ENCODE data around the gene KCNG2. TPM values are rescaled to one million over a fixed set of nuclear protein-coding genes. Genes with fewer than 3 reads are reported as not detected.

The KCNG2 gene
- total RNA-seq, 3 donors from 2014 or later (not counting 1 experiment from before 2014, with no cell fraction given), result not detected

GRCh38 chr18:79947881-79948610 lies 150.3 kb downstream of the KCNG2 start:
- no peak overlapping the region for H3K4me3 Mint-ChIP-seq
- no peaks in the 10 kb centered on the region for H3K36me3 Mint-ChIP-seq
- Histone ChIP-seq H3K9me3 (ENCODE audit: control insufficient read depth, insufficient read depth, low read length) (no peaks in the 10 kb centered on the region), H3K27ac (ENCODE audit: low read length) (no peak overlapping the region), H3K36me3 (ENCODE audit: control insufficient read depth, insufficient read depth, low read length) (peaks cover 3% of the 10 kb centered on the region), H3K27me3 (ENCODE audit: control insufficient read depth, insufficient read depth, low read length) (no peaks in the 10 kb centered on the region), H3K4me3 (ENCODE audit: low read length) (no peak overlapping the region), H3K4me1 (ENCODE audit: control insufficient read depth, insufficient read depth, low read length) (peaks cover 41% of the 10 kb centered on the region)
- intact Hi-C loops (cut with micrococcal nuclease), result no loop called here
- no peak for ATAC-seq
- DNase-seq, result no peak
- H3K27ac Mint-ChIP-seq, result no peak overlapping the region
- 96% methylated on average over 14 of the region's 15 CpGs for WGBS (ENCODE audit: insufficient coverage)
- no peaks in the 10 kb centered on the region for H3K9me3 Mint-ChIP-seq
- no peaks in the 10 kb centered on the region for H3K27me3 Mint-ChIP-seq (ENCODE audit: low read depth in 2 of 2)
- peaks cover 32 to 45% of the 10 kb centered on the region in 2 donors for H3K4me1 Mint-ChIP-seq
- no peak for TF ChIP-seq CTCF (IDR thresholded peaks at IDR 0.05)

GRCh38 chr18:79948719-79949411 lies 151.1 kb downstream of the KCNG2 start:
- peaks cover 40% of the 10 kb centered on the region for H3K4me1 ChIP-seq (ENCODE audit: control insufficient read depth, insufficient read depth, low read length)
- no peaks in the 10 kb centered on the region for H3K27me3 ChIP-seq (ENCODE audit: control insufficient read depth, insufficient read depth, low read length)
- intact Hi-C loops (cut with micrococcal nuclease), result no loop called here
- ATAC-seq, result no peak
- peak overlapping the region; percentile 90 for H3K4me3 Mint-ChIP-seq
- DNase-seq, result no peak
- 92% methylated on average over 23 of the region's 23 CpGs for WGBS (ENCODE audit: insufficient coverage)
- no peak overlapping the region for H3K27ac Mint-ChIP-seq
- no peaks in the 10 kb centered on the region for H3K9me3 Mint-ChIP-seq
- TF ChIP-seq CTCF (IDR thresholded peaks at IDR 0.05), result no peak
- H3K4me3 ChIP-seq (ENCODE audit: low read length), result no peak overlapping the region
- H3K27ac ChIP-seq (ENCODE audit: low read length), result no peak overlapping the region
- H3K9me3 ChIP-seq (ENCODE audit: control insufficient read depth, insufficient read depth, low read length), result no peaks in the 10 kb centered on the region
- H3K4me1 Mint-ChIP-seq, result peaks cover 32 to 45% of the 10 kb centered on the region in 2 donors
- H3K27me3 Mint-ChIP-seq (ENCODE audit: low read depth in 2 of 2), result no peaks in the 10 kb centered on the region
- no peaks in the 10 kb centered on the region for H3K36me3 Mint-ChIP-seq
- peaks cover 2% of the 10 kb centered on the region for H3K36me3 ChIP-seq (ENCODE audit: control insufficient read depth, insufficient read depth, low read length)

Other genes with a start within 250 kb of the KCNG2 start
- gene CTDP1, start 118.1 kb upstream of the KCNG2 start, total RNA-seq, result 10 to 100 TPM; 66.9 to 89.4 (median 77.1) TPM
- gene SLC66A2, start 153.7 kb downstream of the KCNG2 start, total RNA-seq, result 10 to 100 TPM; 51.2 to 62.4 (median 54.1) TPM
- 10 to 100 TPM; 11.7 to 16.1 (median 13.8) TPM for gene HSBP1L1, start 166.7 kb downstream of the KCNG2 start, total RNA-seq
- 10 to 100 TPM; 63.2 to 69.1 (median 66.4) TPM for gene TXNL4A, start 190.6 kb downstream of the KCNG2 start, total RNA-seq
- gene RBFA, start 236.5 kb downstream of the KCNG2 start, total RNA-seq, result 10 to 100 TPM; 11.9 to 17.7 (median 12.4) TPM

Measured in natural killer cell (primary cell).